IPS-18c (cell line): ENCODE results near the gene WDR89.

Source experiments
- H3K4me3 ChIP-seq: 2 replicates; pipeline ENCODE4 v1.7.0; 2013; ENCODE audit warnings: low read depth, mild to moderate bottlenecking, low read length, moderate library complexity; ENCODE audit not compliant: insufficient read depth
- H3K9me3 ChIP-seq: one replicate; pipeline ENCODE4 v1.6.1; 2013; ENCODE audit warnings: mild to moderate bottlenecking, low read length, moderate library complexity; ENCODE audit not compliant: control insufficient read depth, insufficient read depth

Gene WDR89, protein sequence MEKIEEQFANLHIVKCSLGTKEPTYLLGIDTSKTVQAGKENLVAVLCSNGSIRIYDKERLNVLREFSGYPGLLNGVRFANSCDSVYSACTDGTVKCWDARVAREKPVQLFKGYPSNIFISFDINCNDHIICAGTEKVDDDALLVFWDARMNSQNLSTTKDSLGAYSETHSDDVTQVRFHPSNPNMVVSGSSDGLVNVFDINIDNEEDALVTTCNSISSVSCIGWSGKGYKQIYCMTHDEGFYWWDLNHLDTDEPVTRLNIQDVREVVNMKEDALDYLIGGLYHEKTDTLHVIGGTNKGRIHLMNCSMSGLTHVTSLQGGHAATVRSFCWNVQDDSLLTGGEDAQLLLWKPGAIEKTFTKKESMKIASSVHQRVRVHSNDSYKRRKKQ

DNA sequence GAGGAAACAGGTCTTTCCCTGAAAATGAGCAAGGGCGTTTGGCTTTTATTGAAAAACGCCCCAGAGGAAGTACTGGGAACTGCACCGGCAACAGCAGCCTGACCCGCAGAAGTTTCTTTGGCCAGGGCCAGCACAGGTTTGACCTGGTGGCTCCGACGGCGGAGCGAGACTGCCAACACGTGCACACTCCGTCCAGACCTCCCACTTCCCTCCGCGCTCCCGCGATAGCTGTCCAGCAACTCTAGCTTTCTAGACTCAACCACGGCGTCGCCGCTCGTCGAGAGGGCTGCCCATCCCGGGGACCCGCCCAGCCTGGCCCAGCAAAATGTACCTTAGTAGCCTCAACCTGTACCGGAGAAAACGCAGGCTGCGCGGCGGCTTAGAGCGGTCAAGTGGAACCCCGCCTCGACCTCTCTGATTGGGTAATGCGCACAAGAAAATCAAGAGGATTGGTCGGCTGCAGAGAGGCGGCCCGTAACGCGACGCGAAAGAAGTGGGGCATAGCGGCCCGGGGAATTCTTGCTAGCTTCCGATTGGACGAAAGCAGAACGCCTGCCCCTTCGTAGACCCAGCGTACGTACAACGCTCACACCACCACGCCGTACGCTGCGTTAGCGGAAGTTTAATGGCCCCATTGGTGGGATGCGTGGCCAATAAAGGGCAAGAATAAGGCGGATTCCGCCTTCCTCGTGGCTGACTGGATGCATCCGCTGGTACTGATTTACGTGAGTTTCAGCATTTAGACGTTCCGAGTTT is at the start of gene WDR89:
WDR89 (minus strand) TSS at position 399 of the 756 bp plus-strand sequence. CDS start 41,929 bp downstream, outside the sequence.
- Histone ChIP-seq H3K4me3 (peak within 1 kb of the TSS; percentile 73), H3K9me3 (no peaks in the 10 kb centered on the region)

DNA sequence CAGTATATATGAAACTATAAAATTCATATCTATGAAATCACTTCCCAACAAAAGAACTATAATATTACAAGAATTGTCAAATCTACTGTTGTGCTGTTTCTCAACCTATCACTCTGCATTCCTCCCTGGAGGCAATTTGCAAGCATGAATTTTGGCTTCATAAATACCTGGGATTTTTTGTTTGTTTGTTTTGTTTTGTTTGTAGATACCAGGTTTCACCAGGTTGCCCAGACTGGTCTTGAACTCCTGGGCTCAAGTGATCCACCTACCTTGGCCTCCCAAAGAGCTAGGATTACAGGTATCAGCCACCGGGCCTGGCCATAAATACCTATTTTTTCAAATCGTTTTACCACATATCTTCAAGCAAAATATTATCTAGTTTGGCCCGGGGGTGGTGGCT is 47.5 kb upstream of the WDR89 start:
- Histone ChIP-seq H3K9me3 (no peaks in the 10 kb centered on the region), H3K4me3 (no peak overlapping the region)

- H3K9me3 ChIP-seq, result no peaks in the 10 kb centered on the region
- H3K4me3 ChIP-seq, result no peak overlapping the region
Observed at GRCh38 chr14:63686926-63687325, 45.3 kb upstream of the WDR89 start.

- Histone ChIP-seq H3K4me3 (no peak overlapping the region), H3K9me3 (no peaks in the 10 kb centered on the region)
Observed at GRCh38 chr14:63685401-63685800, 43.7 kb upstream of the WDR89 start.

GRCh38 chr14:63682727-63683593 is 41.3 kb upstream of the WDR89 start:
- no peak overlapping the region for H3K4me3 ChIP-seq
- H3K9me3 ChIP-seq, result no peaks in the 10 kb centered on the region

DNA sequence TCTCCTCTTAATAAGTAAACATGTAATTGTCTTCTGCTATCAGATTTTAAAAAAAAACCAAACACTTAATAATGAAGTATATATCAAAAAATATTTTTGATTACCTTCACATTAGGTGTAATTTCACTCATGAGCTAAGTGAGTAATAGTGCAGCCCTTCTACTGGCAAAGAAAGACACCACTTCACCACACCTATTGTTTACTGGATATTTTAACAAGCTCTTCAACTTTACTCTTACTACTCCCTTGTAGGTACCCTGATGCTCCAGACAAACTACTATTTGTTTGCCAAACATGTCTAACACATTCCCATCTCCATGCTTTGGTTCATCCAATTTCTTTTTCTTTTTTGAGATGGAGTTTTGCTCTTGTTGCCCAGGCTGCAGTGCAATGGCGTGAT is 36.9 kb upstream of the WDR89 start:
- Histone ChIP-seq H3K9me3 (no peaks in the 10 kb centered on the region), H3K4me3 (no peak overlapping the region)

DNA sequence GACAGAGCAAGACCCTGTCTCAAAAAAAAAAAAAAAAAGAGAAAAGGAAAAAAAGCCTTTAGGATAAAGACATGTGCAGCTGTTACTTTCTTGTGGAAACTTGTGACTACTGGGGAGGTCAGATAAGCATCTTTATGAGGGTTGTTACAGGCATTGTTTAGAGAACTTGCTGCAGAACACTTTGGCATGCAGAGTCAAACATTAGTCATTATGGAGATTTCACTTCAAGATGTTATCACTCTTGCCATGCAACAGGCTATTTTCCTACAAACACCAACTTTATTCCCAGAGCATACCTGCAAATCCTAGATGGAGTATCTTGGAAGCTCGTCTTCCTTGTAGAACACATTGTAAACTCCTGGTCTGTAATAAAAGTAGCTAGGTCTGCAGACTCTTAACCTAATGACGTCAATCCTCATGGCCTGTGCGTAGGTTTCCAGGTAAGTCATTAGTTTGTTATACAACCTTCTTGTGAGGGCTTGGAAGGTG is 36.3 kb upstream of the WDR89 start:
- H3K9me3 ChIP-seq, result no peaks in the 10 kb centered on the region
- H3K4me3 ChIP-seq, result no peak overlapping the region

GRCh38 chr14:63676615-63677014 is 34.9 kb upstream of the WDR89 start:
- H3K4me3 ChIP-seq, result no peak overlapping the region
- H3K9me3 ChIP-seq, result no peaks in the 10 kb centered on the region

DNA sequence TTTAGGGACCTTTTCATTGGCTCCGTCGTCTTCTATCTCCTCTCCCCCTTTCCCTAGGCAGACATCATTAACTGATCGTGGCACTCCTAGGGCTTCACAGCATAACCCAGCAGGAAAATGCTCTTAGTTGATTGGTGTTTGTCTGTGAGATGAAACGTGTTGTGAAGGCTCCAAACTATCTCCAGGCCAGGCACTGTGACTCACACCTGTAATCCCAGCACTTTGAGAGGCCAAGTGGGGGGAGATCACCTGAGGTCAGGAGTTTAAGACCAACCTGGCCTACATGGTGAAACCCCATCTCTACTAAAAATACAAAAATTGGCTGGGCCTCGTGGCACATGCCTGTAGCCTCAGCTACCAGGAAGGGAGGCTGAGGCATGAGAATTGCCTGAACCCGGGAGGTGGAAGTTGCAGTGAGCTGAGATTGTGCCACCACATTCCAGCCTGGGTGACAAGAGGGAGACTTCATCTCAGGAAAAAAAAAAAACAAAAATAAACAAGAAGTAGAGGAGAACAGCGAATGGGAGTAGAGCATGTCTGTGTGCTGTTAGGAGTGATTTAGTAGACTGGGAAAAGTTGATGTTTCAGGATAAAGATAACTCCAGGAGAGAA is 32.3 kb upstream of the WDR89 start:
- H3K4me3 ChIP-seq, result no peak overlapping the region
- H3K9me3 ChIP-seq, result no peaks in the 10 kb centered on the region

DNA sequence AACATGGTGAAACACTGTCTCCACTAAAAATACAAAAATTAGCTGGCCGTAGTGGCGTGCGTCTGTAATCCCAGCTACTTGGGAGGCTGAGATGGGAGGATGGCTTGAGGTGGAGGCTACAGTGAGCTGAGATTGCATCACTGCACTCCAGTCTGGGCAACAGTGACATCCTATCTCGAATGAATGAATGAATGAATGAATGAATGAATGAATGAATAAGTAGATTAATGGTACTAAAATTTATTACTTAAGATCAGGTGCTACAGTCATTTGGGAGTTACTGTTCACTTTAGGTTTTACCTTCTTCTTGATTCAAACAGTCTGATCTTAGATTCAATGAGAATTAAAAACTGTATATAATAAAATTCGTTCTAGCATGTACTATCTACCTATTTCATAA is 31.6 kb upstream of the WDR89 start:
- Histone ChIP-seq H3K9me3 (no peaks in the 10 kb centered on the region), H3K4me3 (no peak overlapping the region)

- Histone ChIP-seq H3K9me3 (no peaks in the 10 kb centered on the region), H3K4me3 (no peak overlapping the region)
Observed at GRCh38 chr14:63672417-63673180, 30.9 kb upstream of the WDR89 start.

GRCh38 chr14:63671987-63672386 is 30.3 kb upstream of the WDR89 start:
- no peak overlapping the region for H3K4me3 ChIP-seq

DNA sequence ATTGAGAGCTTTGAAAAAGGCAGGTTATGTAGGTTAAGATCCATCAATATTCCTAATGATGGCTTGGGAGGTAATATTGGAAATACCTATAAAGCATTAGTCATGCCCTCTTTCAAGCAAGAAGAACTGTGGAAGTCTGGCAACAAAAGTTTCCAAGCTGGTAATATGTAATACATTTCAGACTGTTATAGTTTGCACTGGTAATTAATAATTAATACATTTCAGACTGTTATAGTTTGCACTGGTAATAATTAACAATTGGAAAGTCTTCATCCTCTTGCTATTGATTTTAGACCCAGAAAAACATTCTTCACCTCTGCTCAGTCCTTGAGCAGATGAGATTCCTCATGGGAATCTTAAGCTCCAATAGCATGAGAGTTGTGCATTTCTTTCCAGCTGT is 29.0 kb upstream of the WDR89 start:
- no peaks in the 10 kb centered on the region for H3K9me3 ChIP-seq
- no peak overlapping the region for H3K4me3 ChIP-seq

More at GRCh38 chr14:63671987-63672386, 30.3 kb upstream of the WDR89 start:
- no peaks in the 10 kb centered on the region for H3K9me3 ChIP-seq

- Histone ChIP-seq H3K9me3 (peaks cover 2% of the 10 kb centered on the region), H3K4me3 (no peak overlapping the region)
Observed at GRCh38 chr14:63666335-63666734, 24.7 kb upstream of the WDR89 start.

DNA sequence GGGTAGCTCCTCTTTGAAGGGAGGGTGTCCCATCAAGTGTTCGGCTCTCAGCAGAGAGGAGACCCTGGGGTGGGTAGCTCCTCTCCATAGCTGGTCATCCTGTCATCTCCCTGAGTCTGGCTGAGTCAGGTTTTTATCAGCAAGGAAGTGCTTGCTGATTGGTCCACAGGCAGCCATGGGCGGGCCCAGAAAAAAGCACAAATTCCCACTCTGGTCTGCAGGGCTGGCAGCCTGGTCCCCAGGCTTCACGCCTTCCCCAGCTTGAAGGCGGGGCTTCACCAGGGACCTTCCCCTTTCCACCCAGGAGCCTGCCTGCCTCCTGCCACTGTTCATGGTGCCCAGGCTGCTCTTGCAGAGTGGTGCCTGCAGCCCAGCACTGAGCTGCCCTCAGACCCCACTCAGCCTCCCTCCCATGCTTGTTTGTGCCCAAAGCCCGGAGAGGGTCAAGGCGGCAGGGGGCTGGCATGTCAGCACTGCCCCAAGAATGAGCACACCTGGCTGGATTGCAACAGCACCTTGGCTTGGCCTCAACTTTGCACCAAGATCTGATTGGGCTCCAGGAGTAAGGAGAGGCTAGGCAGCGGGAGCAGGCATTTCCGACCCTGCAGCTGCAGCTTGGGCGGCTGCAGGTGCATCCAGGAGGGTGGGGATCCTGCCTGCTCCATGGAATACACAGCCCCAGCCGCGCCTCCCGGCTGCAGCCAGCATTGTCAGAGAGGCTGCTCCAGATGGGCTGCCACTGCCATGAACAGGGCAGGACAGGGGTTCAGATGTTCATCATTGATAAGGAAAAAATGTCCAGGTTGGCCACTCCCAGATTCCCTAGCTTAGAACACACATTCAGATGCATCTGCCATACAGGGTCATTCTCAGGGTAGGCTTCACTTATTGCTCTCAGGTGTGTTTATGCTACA is 22.0 kb upstream of the WDR89 start:
- Histone ChIP-seq H3K4me3 (no peak overlapping the region), H3K9me3 (peaks cover 2% of the 10 kb centered on the region)
